ENCODE measurements around the gene GCNT1. TPM values are rescaled to one million over a fixed set of nuclear protein-coding genes. Genes with fewer than 3 reads are reported as not detected.

Gene GCNT1
- total and polyA plus RNA-seq, 2 donors from 2014 or later, result 0.88 to 8.3 TPM

- no peaks in the 10 kb centered on the region for H3K9me3 ChIP-seq (ENCODE audit: control insufficient read depth in 2 of 3, insufficient read depth in 1 of 3, low read length in 3 of 3)
- no peaks in the 10 kb centered on the region for H3K36me3 ChIP-seq (ENCODE audit: control insufficient read depth in 2 of 3, insufficient read depth in 3 of 3, low read length in 3 of 3)
- H3K4me1 ChIP-seq (ENCODE audit: control insufficient read depth in 2 of 3, insufficient read depth in 2 of 3, low read depth in 1 of 3, low read length in 3 of 3), result peaks cover 0 to 4% (median 0%) of the 10 kb centered on the region in 3 donors
- H3K4me3 ChIP-seq (ENCODE audit: low read length in 3 of 3), result no peak overlapping the region
- no peak overlapping the region for H3K9ac ChIP-seq (ENCODE audit: low read length in 3 of 3)
- TF ChIP-seq, protein P1, sequence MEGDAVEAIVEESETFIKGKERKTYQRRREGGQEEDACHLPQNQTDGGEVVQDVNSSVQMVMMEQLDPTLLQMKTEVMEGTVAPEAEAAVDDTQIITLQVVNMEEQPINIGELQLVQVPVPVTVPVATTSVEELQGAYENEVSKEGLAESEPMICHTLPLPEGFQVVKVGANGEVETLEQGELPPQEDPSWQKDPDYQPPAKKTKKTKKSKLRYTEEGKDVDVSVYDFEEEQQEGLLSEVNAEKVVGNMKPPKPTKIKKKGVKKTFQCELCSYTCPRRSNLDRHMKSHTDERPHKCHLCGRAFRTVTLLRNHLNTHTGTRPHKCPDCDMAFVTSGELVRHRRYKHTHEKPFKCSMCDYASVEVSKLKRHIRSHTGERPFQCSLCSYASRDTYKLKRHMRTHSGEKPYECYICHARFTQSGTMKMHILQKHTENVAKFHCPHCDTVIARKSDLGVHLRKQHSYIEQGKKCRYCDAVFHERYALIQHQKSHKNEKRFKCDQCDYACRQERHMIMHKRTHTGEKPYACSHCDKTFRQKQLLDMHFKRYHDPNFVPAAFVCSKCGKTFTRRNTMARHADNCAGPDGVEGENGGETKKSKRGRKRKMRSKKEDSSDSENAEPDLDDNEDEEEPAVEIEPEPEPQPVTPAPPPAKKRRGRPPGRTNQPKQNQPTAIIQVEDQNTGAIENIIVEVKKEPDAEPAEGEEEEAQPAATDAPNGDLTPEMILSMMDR (IDR thresholded peaks at IDR 0.05; ENCODE audit: borderline replicate concordance, extremely low read depth, insufficient read depth), result no peak
- intact Hi-C loops (cut with DNase I), result no loop called here
- DNase-seq (no peak), FAIRE-seq (no peak)
- no peaks in the 10 kb centered on the region for H3K27me3 ChIP-seq (ENCODE audit: control insufficient read depth, insufficient read depth, low read length)
- no peak overlapping the region for H3K27ac ChIP-seq (ENCODE audit: low read depth in 2 of 2, low read length in 2 of 2)
Measured at GRCh38 chr9:76463211-76463610, 4.2 kb downstream of the GCNT1 start.

- DNase-seq, result no peak
- no peaks in the 10 kb centered on the region for H3K9me3 ChIP-seq (ENCODE audit: control insufficient read depth in 2 of 3, insufficient read depth in 1 of 3, low read length in 3 of 3)
- TF ChIP-seq, protein P1 (IDR thresholded peaks at IDR 0.05; ENCODE audit: borderline replicate concordance, extremely low read depth, insufficient read depth), result no peak
- H3K27me3 ChIP-seq (ENCODE audit: control insufficient read depth, insufficient read depth, low read length), result no peaks in the 10 kb centered on the region
- no peak overlapping the region for H3K9ac ChIP-seq (ENCODE audit: low read length in 3 of 3)
- H3K4me3 ChIP-seq (ENCODE audit: low read length in 3 of 3), result no peak overlapping the region
- intact Hi-C loops (cut with DNase I), result no loop called here
- peaks cover 0 to 4% (median 0%) of the 10 kb centered on the region in 3 donors for H3K4me1 ChIP-seq (ENCODE audit: control insufficient read depth in 2 of 3, insufficient read depth in 2 of 3, low read depth in 1 of 3, low read length in 3 of 3)
- FAIRE-seq, result no peak
- H3K36me3 ChIP-seq (ENCODE audit: control insufficient read depth in 2 of 3, insufficient read depth in 3 of 3, low read length in 3 of 3), result no peaks in the 10 kb centered on the region
- H3K27ac ChIP-seq (ENCODE audit: low read depth in 2 of 2, low read length in 2 of 2), result no peak overlapping the region
Measured at GRCh38 chr9:76464706-76465105, 5.7 kb downstream of the GCNT1 start.

- Histone ChIP-seq H3K36me3 (ENCODE audit: control insufficient read depth in 2 of 3, insufficient read depth in 3 of 3, low read length in 3 of 3) (no peaks in the 10 kb centered on the region), H3K27ac (ENCODE audit: low read depth in 2 of 2, low read length in 2 of 2) (no peak overlapping the region), H3K9me3 (ENCODE audit: control insufficient read depth in 2 of 3, insufficient read depth in 1 of 3, low read length in 3 of 3) (no peaks in the 10 kb centered on the region), H3K4me3 (ENCODE audit: low read length in 3 of 3) (no peak overlapping the region), H3K27me3 (ENCODE audit: control insufficient read depth, insufficient read depth, low read length) (no peaks in the 10 kb centered on the region), H3K9ac (ENCODE audit: low read length in 3 of 3) (no peak overlapping the region), H3K4me1 (ENCODE audit: control insufficient read depth in 2 of 3, insufficient read depth in 2 of 3, low read depth in 1 of 3, low read length in 3 of 3) (no peaks in the 10 kb centered on the region)
- FAIRE-seq, result no peak
- DNase-seq, result no peak
- TF ChIP-seq, protein P1 (IDR thresholded peaks at IDR 0.05; ENCODE audit: borderline replicate concordance, extremely low read depth, insufficient read depth), result no peak
- intact Hi-C loops (cut with DNase I), result no loop called here
Measured at GRCh38 chr9:76465442-76466298, 6.7 kb downstream of the GCNT1 start.

Data from kidney (tissue), 14 donors.